IPS-18c (cell line): ENCODE measurements around the gene RTN1.
"Not testable (repeated sequence)": the region's sequence is repeated elsewhere in the genome, so short reads cannot be mapped to it uniquely, and the experiment has no call there.

Experiments used
- H3K4me3 ChIP-seq: 2 replicates; pipeline ENCODE4 v1.7.0; 2013; ENCODE audit warnings: low read depth, mild to moderate bottlenecking, low read length, moderate library complexity; ENCODE audit not compliant: insufficient read depth
- H3K9me3 ChIP-seq: one replicate; pipeline ENCODE4 v1.6.1; 2013; ENCODE audit warnings: mild to moderate bottlenecking, low read length, moderate library complexity; ENCODE audit not compliant: control insufficient read depth, insufficient read depth

RTN1 gene

DNA sequence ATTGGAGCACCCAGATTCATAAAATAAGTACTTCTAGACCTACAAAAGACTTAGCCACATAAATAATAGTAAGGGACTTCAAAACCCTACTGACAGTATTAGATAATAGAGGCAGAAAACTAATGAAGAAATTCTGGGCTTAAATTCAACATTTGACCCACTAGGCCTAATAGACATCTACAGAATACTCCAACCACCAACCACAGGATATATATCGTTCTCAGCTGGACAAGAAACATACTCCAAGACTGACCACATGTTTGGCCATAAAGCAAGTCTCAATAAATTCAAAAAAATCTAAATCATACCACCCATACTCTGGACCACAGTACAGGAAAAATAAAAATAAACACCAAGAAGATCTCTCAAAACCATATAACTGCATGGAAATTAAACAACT is 180.2 kb downstream of the RTN1 start:
- no peak overlapping the region for H3K4me3 ChIP-seq
- H3K9me3 ChIP-seq = no peaks in the 10 kb centered on the region

DNA sequence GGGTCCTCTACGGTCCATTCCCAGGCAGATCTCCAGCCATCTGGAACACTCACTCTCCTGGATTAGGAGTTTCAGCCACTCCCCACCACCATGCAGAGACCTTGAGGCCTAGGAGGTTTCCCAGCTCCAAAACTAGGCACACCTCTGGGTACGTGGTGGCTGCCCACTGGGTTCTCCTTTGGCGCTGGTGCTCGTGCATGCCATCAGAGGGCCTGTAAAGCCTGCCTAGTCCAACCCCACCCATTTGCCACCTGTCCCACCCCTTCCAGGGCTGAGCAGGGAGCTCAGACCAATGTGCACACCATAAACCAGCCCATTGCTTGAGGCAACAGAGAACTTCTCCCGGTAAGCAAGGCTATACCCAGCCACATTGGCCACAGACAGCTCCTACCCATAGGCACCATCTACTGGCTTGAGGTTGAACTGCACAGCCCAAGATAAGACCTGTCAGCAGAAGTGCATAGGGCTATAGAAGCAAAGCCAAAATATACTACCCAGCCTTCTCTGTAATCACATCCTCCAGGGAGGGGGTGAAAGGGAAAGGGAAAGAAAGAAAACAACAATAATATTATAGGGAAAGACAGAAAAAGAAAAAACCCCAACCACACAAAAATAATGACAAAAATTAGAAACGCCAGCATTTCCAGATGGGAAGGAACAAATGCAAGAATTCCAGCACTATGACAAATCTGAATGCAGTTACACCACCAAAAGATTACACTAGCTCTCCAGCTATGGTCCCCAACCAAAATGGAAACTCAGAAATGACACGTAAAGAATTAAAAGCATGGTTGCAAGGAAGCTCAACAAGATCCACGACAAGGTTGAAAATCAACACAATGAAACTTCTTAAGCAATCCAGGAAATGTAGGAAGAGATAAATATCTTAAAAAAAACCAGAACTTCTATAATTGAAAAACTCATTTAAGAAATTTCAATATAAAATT is 182.1 kb downstream of the RTN1 start:
- Histone ChIP-seq H3K4me3 (no peak overlapping the region), H3K9me3 (no peaks in the 10 kb centered on the region)

DNA sequence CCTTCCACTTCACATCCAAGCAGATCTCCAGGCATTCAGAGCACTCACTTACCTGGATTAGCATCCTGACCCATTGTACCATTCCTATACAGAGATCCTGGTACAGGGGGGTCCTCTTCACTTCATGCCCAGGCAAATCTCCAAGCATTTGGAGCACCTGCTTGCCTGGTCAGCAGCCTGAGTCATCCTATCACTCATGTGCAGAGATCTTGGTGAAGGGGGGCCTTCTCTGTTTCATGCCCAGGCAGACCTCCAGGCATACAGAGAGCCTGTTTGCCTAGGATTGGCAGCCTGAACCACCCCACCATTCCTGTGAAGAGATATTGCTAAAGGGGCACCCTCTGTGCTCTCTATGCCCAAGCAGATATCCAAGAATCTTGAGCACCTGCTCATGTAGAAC is 182.9 kb downstream of the RTN1 start:
- no peaks in the 10 kb centered on the region for H3K9me3 ChIP-seq
- H3K4me3 ChIP-seq = no peak overlapping the region

- Histone ChIP-seq H3K9me3 (no peaks in the 10 kb centered on the region), H3K4me3 (no peak overlapping the region)
Observed at GRCh38 chr14:59679872-59680271, 190.7 kb downstream of the RTN1 start.

- no peak overlapping the region for H3K4me3 ChIP-seq
- H3K9me3 ChIP-seq = no peaks in the 10 kb centered on the region
Observed at GRCh38 chr14:59678352-59678751, 192.2 kb downstream of the RTN1 start.

DNA sequence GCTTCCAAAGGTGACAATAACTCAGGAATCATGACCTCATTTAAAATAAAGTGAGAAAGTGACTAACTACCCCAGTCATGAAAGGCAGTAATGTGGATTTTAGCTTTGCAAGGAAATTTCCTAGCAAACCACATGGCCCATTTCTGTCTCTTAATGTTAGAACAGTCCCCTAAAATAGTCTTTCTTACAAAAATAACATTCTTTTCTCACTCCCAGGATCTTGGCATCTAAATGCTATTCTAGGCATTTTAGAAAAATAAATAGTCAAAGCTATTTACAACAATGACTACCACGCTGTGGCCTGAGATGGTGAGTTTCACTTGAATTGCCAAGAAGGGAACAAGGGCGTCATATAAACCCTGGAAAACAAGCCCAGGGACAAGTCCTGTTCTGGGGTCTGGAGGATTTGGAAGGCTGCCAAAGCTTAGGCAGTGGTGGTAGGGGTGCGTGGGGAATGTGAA is 192.8 kb downstream of the RTN1 start:
- H3K9me3 ChIP-seq = no peaks in the 10 kb centered on the region
- H3K4me3 ChIP-seq = no peak overlapping the region

DNA sequence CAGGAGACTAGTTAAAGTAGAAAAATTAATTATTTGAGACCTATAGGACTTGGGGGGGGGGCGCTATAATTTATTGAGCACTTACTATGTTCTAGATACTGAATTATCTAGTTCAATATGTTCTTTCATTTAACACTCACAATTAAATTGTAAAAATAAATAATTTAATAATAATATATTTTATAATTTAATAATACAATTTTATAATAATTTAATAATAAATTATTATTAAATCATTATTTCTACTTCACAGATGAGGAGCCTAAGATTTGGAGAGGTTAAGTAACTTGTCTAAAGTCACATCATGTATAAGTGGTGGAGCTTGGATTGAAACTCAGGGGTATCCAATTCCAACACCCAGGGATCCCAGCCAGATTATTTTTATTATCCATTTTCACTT is 195.2 kb downstream of the RTN1 start:
- no peak overlapping the region for H3K4me3 ChIP-seq
- no peaks in the 10 kb centered on the region for H3K9me3 ChIP-seq

GRCh38 chr14:59664741-59665140 is 205.8 kb downstream of the RTN1 start:
- no peaks in the 10 kb centered on the region for H3K9me3 ChIP-seq
- no peak overlapping the region for H3K4me3 ChIP-seq

- H3K4me3 ChIP-seq = no peak overlapping the region
- no peaks in the 10 kb centered on the region for H3K9me3 ChIP-seq
Observed at GRCh38 chr14:59657769-59658168, 212.8 kb downstream of the RTN1 start.

DNA sequence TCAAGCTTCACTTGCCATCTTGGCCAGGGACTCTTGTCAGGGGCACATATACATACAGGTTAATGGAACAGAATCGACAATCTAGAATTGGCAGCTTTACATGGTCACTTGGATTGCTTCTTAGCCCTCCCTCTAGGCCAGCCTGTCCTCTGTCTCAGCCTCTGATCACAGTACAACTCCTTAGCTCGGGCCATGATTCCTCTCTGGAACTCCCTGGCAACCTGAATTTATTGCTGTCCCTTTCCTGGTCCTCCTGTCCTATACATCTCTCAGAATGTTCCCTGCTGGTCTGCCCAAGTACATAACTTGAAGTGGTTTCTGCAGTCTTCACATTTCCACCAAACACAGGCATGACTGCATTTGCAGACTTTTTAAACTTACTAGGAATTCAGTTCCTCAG is 214.1 kb downstream of the RTN1 start:
- Histone ChIP-seq H3K9me3 (no peaks in the 10 kb centered on the region), H3K4me3 (no peak overlapping the region)

DNA sequence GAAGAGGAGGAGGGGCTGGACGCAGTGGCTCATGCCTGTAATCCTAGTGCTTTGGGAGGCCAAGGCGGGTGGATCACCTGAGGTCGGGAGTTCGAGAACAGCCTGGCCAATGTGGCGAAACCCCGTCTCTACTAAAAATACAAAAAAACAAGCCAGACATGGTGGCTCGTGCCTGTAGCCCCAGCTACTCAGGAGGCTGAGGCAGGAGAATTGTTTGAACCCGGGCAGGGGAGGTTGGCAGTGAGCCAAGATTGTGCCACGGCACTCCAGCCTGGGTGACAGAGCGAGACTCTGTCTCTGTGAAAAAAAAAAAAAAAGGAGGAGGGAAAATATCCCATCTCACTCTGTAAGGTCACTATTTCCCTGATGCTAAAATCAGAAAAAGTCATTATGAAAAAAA is 216.4 kb downstream of the RTN1 start:
- H3K9me3 ChIP-seq, H3K4me3 ChIP-seq: not testable (repeated sequence)

GRCh38 chr14:59646832-59647231 is 223.7 kb downstream of the RTN1 start:
- H3K9me3 ChIP-seq, H3K4me3 ChIP-seq: not testable (repeated sequence)

GRCh38 chr14:59638885-59639284 is 231.7 kb downstream of the RTN1 start:
- Histone ChIP-seq H3K4me3 (no peak overlapping the region), H3K9me3 (no peaks in the 10 kb centered on the region)

GRCh38 chr14:59634617-59635016 is 236.0 kb downstream of the RTN1 start:
- H3K4me3 ChIP-seq = no peak overlapping the region
- H3K9me3 ChIP-seq = no peaks in the 10 kb centered on the region

DNA sequence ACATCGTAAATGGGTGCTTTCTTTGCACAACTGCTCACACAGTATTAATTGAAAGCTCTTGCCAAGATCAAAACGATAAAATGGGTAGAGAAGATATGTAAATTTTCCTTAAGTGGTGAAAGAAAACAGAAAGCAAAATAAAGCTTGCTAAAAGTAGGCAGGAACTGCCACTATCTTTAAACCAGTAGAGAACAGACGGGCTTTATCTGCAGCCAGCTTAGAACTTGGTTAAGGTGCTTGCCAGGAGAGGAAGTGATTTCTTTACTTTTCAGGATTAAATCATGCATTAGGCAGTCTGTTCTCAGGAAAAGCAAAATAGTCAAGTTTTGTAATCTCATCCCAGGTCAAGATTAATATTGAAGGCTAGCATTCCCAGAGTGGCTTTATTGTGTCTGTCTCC is 237.1 kb downstream of the RTN1 start:
- Histone ChIP-seq H3K4me3 (no peak overlapping the region), H3K9me3 (no peaks in the 10 kb centered on the region)

GRCh38 chr14:59632381-59632780 is 238.2 kb downstream of the RTN1 start:
- H3K9me3 ChIP-seq = no peaks in the 10 kb centered on the region
- H3K4me3 ChIP-seq = no peak overlapping the region

DNA sequence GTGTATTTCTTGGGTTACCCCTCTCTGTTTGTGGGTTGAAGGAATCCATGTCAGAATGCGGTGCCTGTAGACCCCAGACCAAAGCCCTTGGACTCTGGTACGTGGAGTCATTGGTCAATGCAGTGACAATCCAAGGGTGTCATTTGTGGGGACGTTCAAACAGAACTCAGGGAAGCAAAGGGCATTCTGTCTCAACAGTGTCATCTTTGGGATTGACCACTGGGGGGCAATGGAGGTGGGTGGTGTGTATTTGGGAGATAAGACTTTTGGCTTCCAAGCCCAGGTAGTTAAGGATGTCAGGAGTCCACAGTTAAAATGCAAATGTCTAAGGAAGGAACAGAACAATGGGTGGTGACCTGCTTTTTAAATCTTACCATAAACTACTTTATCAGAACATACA is 239.3 kb downstream of the RTN1 start:
- H3K4me3 ChIP-seq = no peak overlapping the region; the same call in 1 of the 2 replicates

GRCh38 chr14:59630288-59630963 is 240.2 kb downstream of the RTN1 start:
- Histone ChIP-seq H3K9me3 (no peaks in the 10 kb centered on the region), H3K4me3 (peak overlapping the region; percentile 65)

More for the DNA sequence above, 239.3 kb downstream of the RTN1 start:
- H3K9me3 ChIP-seq = no peaks in the 10 kb centered on the region
